GM12878 (cell line): ENCODE results near the gene TYW1B. TPM values are rescaled to one million over a fixed set of nuclear protein-coding genes. Genes with fewer than 3 reads are reported as not detected.
A peak's percentile ranks its signal among the peaks of the same experiment; 100 is the strongest.
"Not testable (repeated sequence)": the region's sequence is repeated elsewhere in the genome, so short reads cannot be mapped to it uniquely, and the experiment has no call there.

Source experiments
- ATAC-seq: fragments of 200-7000 bp; cut with Tn5 transposase; 3 replicates; pipeline ENCODE4 v1.9.1; 2020; ENCODE audit warnings: mild to moderate bottlenecking, moderate library complexity
- BruUV-seq: library from RNA; stranded (reverse); fragments of 400-500 nt; replicated peaks from 2 replicates; lab custom pipeline; 2021; lab: Mats Ljungman, UMichigan
- CTCF ChIA-PET: fragments of 300-600 bp; sonication (Branson Sonifier 250); formaldehyde crosslinking; extraction: SDS; loops from one replicate; lab custom pipeline; 2021; ENCODE audit warnings: inconsistent platforms; lab: Yijun Ruan, JAX
- POLR2A ChIA-PET: fragments of 350-600 bp; formaldehyde crosslinking; extraction: SDS; loops from one replicate; lab custom pipeline; 2021; ENCODE audit warnings: inconsistent platforms; lab: Charles Lee
- RAD21 ChIA-PET: fragments of 300-600 bp; sonication (Branson Sonifier 250); formaldehyde crosslinking; loops from one replicate; lab custom pipeline; 2023; ENCODE audit warnings: antibody characterized with exemption; ENCODE audit not compliant: unreplicated experiment; lab: Charles Lee
- SMC1A ChIA-PET: fragments of 300-600 bp; sonication (Branson Sonifier 250); formaldehyde crosslinking; loops from one replicate; lab custom pipeline; 2023; ENCODE audit not compliant: unreplicated experiment, uncharacterized antibody; lab: Charles Lee
- DNase-seq: peaks from one replicate; pipeline ENCODE4 v3.0.0-alpha.2; 2011; ENCODE audit warnings: low read depth, low spot score
- FAIRE-seq: peaks from 3 replicates; lab custom pipeline; 2011; peaks lifted over from hg19 to GRCh38; lab: Jason Lieb, UNC
- H2AFZ ChIP-seq: 2 replicates; pipeline ENCODE4 v1.6.0; 2011; ENCODE audit warnings: low read depth, low read length, control low read depth; ENCODE audit not compliant: control insufficient read depth
- H3K27ac ChIP-seq: 2 replicates; pipeline ENCODE4 v1.5.1; 2011; ENCODE audit warnings: control low read depth; ENCODE audit not compliant: control insufficient read depth, insufficient read depth
- H3K27me3 ChIP-seq, 2 experiments: replicated peaks in 1 of 2; 2 replicates each; pipeline versions ENCODE4 v1.6.0 to v1.6.1; 2011; ENCODE audit warnings: low read length in 1 of 2; ENCODE audit not compliant: control insufficient read depth in 2 of 2, insufficient read depth in 2 of 2
- H3K36me3 ChIP-seq, 2 experiments: 2 replicates each; pipeline ENCODE4 v1.5.1; 2011; ENCODE audit warnings: low read length in 1 of 2; ENCODE audit not compliant: control insufficient read depth in 2 of 2, insufficient read depth in 2 of 2
- H3K4me1 ChIP-seq: 2 replicates; pipeline ENCODE4 v1.6.1; 2011; ENCODE audit warnings: mild to moderate bottlenecking, low read length, moderate library complexity, mixed read lengths; ENCODE audit not compliant: control insufficient read depth, insufficient read depth
- H3K4me2 ChIP-seq: 2 replicates; pipeline ENCODE4 v1.6.0; 2011; ENCODE audit warnings: control low read depth; ENCODE audit not compliant: control insufficient read depth, insufficient read depth
- H3K4me3 ChIP-seq: fragments of 200-600 bp; sonication (generic); 2 replicates; pipeline ENCODE4 v1.5.1; 2016
- H3K79me2 ChIP-seq: 2 replicates; pipeline ENCODE4 v1.6.0; 2011; ENCODE audit warnings: low read length; ENCODE audit not compliant: control insufficient read depth, insufficient read depth
- H3K9ac ChIP-seq: 2 replicates; pipeline ENCODE4 v1.8.0; 2011; ENCODE audit warnings: low read length, control low read depth, mixed read lengths; ENCODE audit not compliant: control insufficient read depth, insufficient read depth
- H3K9me3 ChIP-seq: replicated peaks from 3 replicates; pipeline ENCODE4 v1.5.1; 2011; ENCODE audit warnings: mild to moderate bottlenecking, low read length; ENCODE audit not compliant: control insufficient read depth, insufficient read depth
- H4K20me1 ChIP-seq: 2 replicates; pipeline ENCODE4 v1.6.0; 2011; ENCODE audit not compliant: control insufficient read depth, insufficient read depth
- RUNX3 ChIP-seq: IDR thresholded peaks from 2 replicates; pipeline ENCODE4 v1.6.1; 2012; ENCODE audit warnings: low read length, inconsistent platforms
- WGBS: methylation state at CpG from one replicate; pipeline ENCODE4 v1.1.6; 2016; ENCODE audit warnings: low lambda C conversion rate; ENCODE audit not compliant: insufficient replicate concordance, insufficient coverage; ENCODE audit errors: missing lambda C conversion rate; 5-methylcytosine and 5-hydroxymethylcytosine counted together
- in situ Hi-C: fragments of 300-500 bp; cut with MboI; formaldehyde crosslinking; loops from 9 replicates; pipeline ENCODE4 v1.14.3; 2018; ENCODE audit warnings: mixed read lengths
- intact Hi-C: fragments of 100-400 bp; cut with micrococcal nuclease; formaldehyde crosslinking; loops from one replicate; pipeline ENCODE4 v1.14.2; 2022; ENCODE audit not compliant: unreplicated experiment
- polyA plus RNA-seq, 11 experiments: library from polyadenylated mRNA; depleted of rRNA in 4 of 11; unstranded in 6 of 11; stranded (reverse) in 5 of 11; fragments of >200 nt; fragmentation: Nextera tagmentation in 4 of 11; fragmentation: Illumina TruSeq in 1 of 11; extraction: Ambion mirVana in 4 of 11; extraction: Trizol in 1 of 11; gene quantifications; 1 replicate in 1 of 11; 2 replicates in 10 of 11; pipeline versions ENCODE4 v1.2.1 to v1.2.3, GENCODE V29; 2011 to 2016; ENCODE audit warnings: inconsistent platforms in 2 of 11, missing spikeins in 2 of 11, low read depth in 1 of 11
- total RNA-seq, 4 experiments: library from RNA; depleted of rRNA in 3 of 4; stranded (reverse); fragments of >200 nt in 3 of 4; fragmentation: Illumina TruSeq in 1 of 4; extraction: Trizol in 1 of 4; gene quantifications; 2 replicates each; pipeline versions ENCODE4 v1.2.1 to v1.2.3, GENCODE V29; 2013 to 2021

The TYW1B gene
- total and polyA plus RNA-seq, 10 of the 15 experiments (the other 5 are each of a cell fraction or from before 2014, with no cell fraction given) = 3.5 to 6.6 (median 5.3) TPM

DNA sequence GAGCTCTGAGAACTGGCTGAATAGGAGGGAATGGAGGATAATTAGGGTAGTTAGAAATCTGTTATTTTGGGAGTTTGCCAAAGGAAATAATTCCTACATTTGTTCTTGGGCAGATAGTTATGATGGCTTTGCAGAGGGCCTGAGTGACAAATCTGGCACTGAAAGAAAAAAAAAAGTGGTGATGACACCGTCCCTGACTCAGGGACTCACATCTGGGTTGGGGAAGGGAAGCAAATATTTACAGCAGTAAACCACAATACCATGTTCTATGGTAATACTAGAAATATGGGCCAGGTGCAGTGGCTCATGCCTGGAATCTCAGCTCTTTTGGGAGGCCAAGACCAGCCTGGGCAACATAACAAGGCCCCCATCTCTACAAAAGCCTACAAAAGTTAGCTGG lies 29.9 kb upstream of the TYW1B start:
- H3K4me3 ChIP-seq, H3K9me3 ChIP-seq, H3K27me3 ChIP-seq, SMC1A ChIA-PET, DNase-seq, H3K9ac ChIP-seq, H3K36me3 ChIP-seq, H3K27ac ChIP-seq, BruUV-seq, H2AFZ ChIP-seq, intact Hi-C loops, RAD21 ChIA-PET: not testable (repeated sequence)
- peak; percentile 30 for ATAC-seq
- WGBS = 0% methylated on average over 1 of the region's 1 CpG
- ChIA-PET POLR2A (interaction anchor here (0.6 to 0.7 kb wide), 2 partner anchors 28 to 48 kb away, joined by 3 to 4 read pairs; no protein-coding TSS in a partner anchor), CTCF (interaction anchor here (0.9 kb wide), 1 partner anchor 57 kb away, joined by 3 read pairs; no protein-coding TSS in a partner anchor)
- peak; percentile 17; the same call in 1 of the 2 replicates for TF ChIP-seq RUNX3
- TF ChIP-seq, all 136 proteins: peak for 1; not testable (repeated sequence) for 135
- in situ Hi-C loops, H4K20me1 ChIP-seq, FAIRE-seq, H3K79me2 ChIP-seq, H3K4me1 ChIP-seq, H3K4me2 ChIP-seq: not testable (repeated sequence)

DNA sequence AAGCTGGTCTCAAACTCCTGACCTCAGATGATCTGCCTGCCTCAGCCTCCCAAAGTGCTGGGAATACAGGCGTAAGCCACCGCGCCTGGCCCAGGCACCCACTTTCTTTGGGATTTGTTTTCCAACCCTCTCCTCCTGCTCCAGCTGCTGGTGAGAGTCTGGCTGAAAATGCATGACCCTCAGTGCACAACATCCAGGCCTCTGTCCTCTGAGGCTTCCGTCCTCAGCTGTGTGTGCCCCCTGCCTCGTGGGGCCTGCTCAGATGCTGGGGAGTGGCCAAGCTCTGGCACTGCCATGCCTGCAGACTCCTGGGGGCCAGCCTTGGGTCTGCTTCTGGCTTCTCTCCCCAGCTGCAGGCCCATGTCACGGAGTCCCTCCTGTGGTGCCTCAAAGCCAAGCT lies 27.3 kb upstream of the TYW1B start:
- ATAC-seq, H4K20me1 ChIP-seq, H3K27ac ChIP-seq, RAD21 ChIA-PET, H2AFZ ChIP-seq, BruUV-seq, DNase-seq, H3K27me3 ChIP-seq, CTCF ChIA-PET, intact Hi-C loops, in situ Hi-C loops, SMC1A ChIA-PET, H3K9ac ChIP-seq, H3K9me3 ChIP-seq, H3K4me2 ChIP-seq, H3K79me2 ChIP-seq, POLR2A ChIA-PET, H3K36me3 ChIP-seq, H3K4me3 ChIP-seq, H3K4me1 ChIP-seq, FAIRE-seq: not testable (repeated sequence)
- WGBS = 73% methylated on average over 6 of the region's 6 CpGs

DNA sequence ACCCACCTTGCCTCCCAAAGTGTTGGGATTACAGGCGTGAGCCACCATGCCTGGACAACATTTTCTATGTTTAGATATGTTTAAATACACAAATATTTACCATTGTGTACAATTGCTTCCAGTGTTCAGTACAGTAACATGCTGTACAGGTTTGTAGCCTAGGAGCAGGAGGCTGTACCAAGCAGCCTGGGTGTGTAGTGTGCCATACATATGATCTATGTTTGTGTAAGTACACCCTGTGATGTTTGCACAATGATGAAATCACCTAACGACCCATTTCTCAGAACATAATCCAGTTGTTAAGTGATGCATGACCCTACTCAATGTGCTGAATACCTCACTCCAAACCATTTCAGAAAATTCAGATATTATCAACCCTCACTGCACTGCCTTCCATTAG lies 24.9 kb upstream of the TYW1B start:
- H2AFZ ChIP-seq, H4K20me1 ChIP-seq, H3K36me3 ChIP-seq, H3K27me3 ChIP-seq, H3K4me2 ChIP-seq, H3K9ac ChIP-seq, intact Hi-C loops, FAIRE-seq, H3K9me3 ChIP-seq, POLR2A ChIA-PET, in situ Hi-C loops, H3K27ac ChIP-seq, H3K4me1 ChIP-seq, DNase-seq, H3K79me2 ChIP-seq, SMC1A ChIA-PET, CTCF ChIA-PET, H3K4me3 ChIP-seq, BruUV-seq, ATAC-seq, RAD21 ChIA-PET: not testable (repeated sequence)
- WGBS = 10% methylated on average over 1 of the region's 2 CpGs
